ENCODE results near the gene SIGLEC12.

SIGLEC12 gene

DNA sequence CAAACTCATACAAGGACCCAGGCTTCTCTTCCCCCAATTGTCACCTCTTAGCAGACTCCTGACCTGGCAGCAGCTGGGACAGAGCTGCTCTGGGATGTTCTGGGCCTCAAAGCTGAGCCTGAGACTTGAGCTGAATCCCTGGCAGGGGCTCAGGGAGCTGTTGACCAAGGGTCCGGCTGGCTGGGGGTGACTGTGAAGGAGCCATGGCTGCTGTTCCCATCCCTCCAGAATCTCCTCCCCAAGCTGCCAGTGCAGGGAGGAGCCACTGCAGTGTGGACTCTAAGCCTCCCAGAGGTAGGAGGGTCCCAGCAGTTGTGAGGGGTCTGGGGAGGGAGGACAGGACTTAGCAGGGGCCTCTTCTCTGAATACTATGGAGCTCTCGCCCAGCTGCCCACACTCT, 27.7 kb upstream of the SIGLEC12 start:
- DNase-seq, result no peak
- Histone ChIP-seq H3K27me3 (peaks cover 0 to 2% of the 10 kb centered on the region in 2 donors), H3K36me3 (no peaks in the 10 kb centered on the region), H3K4me3 (no peak overlapping the region), H3K4me1 (peaks cover 0 to 6% (median 0%) of the 10 kb centered on the region in 4 donors), H3K9me3 (no peaks in the 10 kb centered on the region), H3K27ac (no peak overlapping the region)
- intact Hi-C loops (cut with DNase I; ENCODE audit: low total_unique reads), result no loop called here
- TF ChIP-seq, protein P1, sequence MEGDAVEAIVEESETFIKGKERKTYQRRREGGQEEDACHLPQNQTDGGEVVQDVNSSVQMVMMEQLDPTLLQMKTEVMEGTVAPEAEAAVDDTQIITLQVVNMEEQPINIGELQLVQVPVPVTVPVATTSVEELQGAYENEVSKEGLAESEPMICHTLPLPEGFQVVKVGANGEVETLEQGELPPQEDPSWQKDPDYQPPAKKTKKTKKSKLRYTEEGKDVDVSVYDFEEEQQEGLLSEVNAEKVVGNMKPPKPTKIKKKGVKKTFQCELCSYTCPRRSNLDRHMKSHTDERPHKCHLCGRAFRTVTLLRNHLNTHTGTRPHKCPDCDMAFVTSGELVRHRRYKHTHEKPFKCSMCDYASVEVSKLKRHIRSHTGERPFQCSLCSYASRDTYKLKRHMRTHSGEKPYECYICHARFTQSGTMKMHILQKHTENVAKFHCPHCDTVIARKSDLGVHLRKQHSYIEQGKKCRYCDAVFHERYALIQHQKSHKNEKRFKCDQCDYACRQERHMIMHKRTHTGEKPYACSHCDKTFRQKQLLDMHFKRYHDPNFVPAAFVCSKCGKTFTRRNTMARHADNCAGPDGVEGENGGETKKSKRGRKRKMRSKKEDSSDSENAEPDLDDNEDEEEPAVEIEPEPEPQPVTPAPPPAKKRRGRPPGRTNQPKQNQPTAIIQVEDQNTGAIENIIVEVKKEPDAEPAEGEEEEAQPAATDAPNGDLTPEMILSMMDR (IDR thresholded peaks at IDR 0.05), result no peak

DNA sequence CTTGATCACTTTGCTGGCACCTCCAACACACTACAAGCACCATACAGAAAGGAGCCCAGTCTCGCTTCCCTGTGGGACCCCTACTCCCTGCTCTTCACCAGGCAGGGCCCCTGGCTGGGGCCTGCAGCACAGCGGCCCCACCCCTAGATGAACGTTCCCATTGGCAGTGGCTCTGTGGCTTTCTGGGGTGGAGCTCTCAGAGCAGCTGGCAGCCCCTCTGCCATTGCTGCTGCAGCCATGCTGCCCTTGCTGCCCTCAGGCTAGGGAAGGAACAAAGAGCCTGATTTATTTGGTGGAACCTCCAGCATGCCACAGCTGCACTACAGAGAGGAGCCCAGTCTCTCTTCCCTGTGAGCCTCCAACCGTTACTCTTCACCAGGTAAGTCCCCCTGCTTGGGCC, 24.1 kb upstream of the SIGLEC12 start:
- H3K27ac ChIP-seq, result no peak overlapping the region
- no peaks in the 10 kb centered on the region for H3K27me3 ChIP-seq
- TF ChIP-seq, protein P1 (IDR thresholded peaks at IDR 0.05), result no peak
- no peak for DNase-seq
- no peaks in the 10 kb centered on the region for H3K36me3 ChIP-seq
- no peaks in the 10 kb centered on the region for H3K9me3 ChIP-seq
- peaks cover 0 to 6% (median 0%) of the 10 kb centered on the region in 4 donors for H3K4me1 ChIP-seq
- H3K4me3 ChIP-seq, result no peak overlapping the region
- intact Hi-C loops (cut with DNase I; ENCODE audit: low total_unique reads), result no loop called here

DNA sequence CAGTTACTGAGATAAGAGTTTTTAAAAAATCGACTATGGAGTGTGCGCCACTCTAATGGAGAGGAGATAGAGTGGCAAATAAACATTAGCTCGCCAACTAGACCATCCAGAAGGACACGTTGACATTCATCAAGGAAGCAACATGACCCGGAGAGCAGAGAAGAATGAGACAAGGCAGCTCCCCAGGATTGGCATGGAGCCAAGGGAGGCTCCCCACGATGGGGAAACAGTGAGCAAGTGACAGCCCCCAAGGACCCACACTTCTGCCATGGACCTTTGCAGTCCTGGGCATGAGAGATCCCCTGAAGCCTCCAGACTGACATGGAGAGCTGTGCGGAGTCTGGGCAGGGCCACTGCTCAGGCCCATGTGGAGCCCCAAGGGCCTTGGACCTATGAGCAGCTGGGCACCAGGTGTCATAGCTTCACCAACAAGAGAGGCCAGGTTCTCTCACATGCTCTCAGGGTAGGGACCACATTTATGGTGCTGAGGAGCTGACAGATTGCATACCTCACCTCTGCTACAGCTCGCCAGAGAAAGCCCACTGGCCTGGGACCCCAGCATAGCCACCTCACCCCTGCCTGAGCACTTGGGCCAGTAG, 23.2 kb upstream of the SIGLEC12 start:
- no peak for DNase-seq
- Histone ChIP-seq H3K27me3 (no peaks in the 10 kb centered on the region), H3K9me3 (no peaks in the 10 kb centered on the region), H3K27ac (no peak overlapping the region), H3K36me3 (no peaks in the 10 kb centered on the region), H3K4me1 (peaks cover 0 to 6% (median 0%) of the 10 kb centered on the region in 4 donors), H3K4me3 (no peak overlapping the region)
- intact Hi-C loops (cut with DNase I; ENCODE audit: low total_unique reads), result no loop called here
- TF ChIP-seq, protein P1 (IDR thresholded peaks at IDR 0.05), result no peak

DNA sequence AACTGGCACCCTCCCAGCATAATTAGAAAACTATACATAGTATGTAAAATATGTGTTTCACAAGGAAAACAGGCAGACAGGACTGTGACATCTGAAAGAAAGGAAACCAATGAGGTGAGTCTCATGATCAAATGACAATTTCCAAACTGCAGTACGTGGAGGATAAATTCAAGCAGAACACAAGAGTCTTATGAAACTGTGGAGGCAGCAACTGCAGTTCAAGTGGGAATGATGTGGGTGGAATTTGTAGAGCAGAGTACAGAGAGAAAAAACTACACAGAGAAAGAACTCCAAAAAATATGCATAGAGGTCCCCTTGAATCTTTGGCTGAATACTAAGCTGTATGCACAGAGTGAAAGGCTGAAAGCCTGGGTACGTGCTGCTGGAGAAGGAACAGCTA, 20.2 kb upstream of the SIGLEC12 start:
- no peak overlapping the region for H3K27ac ChIP-seq
- DNase-seq, result no peak
- intact Hi-C loops (cut with DNase I; ENCODE audit: low total_unique reads), result no loop called here
- H3K4me1 ChIP-seq, result peaks cover 0 to 6% (median 0%) of the 10 kb centered on the region in 4 donors
- H3K4me3 ChIP-seq, result no peak overlapping the region
- no peaks in the 10 kb centered on the region for H3K27me3 ChIP-seq
- H3K9me3 ChIP-seq, result peaks cover 0 to 4% (median 0%) of the 10 kb centered on the region in 3 donors
- no peaks in the 10 kb centered on the region for H3K36me3 ChIP-seq
- TF ChIP-seq, protein P1 (IDR thresholded peaks at IDR 0.05), result no peak

DNA sequence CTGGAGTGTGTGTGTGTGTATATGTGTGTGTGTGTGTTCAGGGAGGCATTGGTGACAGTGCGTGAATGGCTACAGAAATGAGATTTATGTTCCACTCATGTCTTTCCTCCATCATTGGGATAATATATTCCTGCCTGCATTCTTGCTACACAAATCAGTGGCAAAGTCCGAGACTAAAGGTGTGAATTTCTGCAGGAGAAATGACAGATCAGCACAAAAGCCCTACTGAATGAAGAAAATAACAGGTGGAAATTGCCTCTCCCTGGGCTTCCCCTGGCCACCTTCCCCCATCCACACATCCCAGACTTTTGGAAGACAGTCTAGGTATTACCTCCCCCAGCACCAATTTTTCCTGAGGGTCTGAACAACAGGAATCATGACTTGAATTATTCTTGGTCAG, 19.8 kb upstream of the SIGLEC12 start:
- Histone ChIP-seq H3K27ac (no peak overlapping the region), H3K36me3 (no peaks in the 10 kb centered on the region), H3K4me3 (no peak overlapping the region), H3K4me1 (peaks cover 0 to 6% (median 0%) of the 10 kb centered on the region in 4 donors), H3K27me3 (no peaks in the 10 kb centered on the region), H3K9me3 (peaks cover 0 to 4% (median 0%) of the 10 kb centered on the region in 3 donors)
- TF ChIP-seq, protein P1 (IDR thresholded peaks at IDR 0.05), result no peak
- intact Hi-C loops (cut with DNase I; ENCODE audit: low total_unique reads), result no loop called here
- DNase-seq, result no peak
